COR-L47 (cell line): ENCODE measurements around the gene MGA.
"Not testable (repeated sequence)": the region's sequence is repeated elsewhere in the genome, so short reads cannot be mapped to it uniquely, and the experiment has no call there.

Experiments used
- DNase-seq: peaks from one replicate; lab custom pipeline; 2025; lab: John Stamatoyannopoulos, UW

MGA gene

GRCh38 chr15:41714291-41714690, 54.1 kb downstream of the MGA start:
- no peak for DNase-seq

- DNase-seq: no peak
Observed at GRCh38 chr15:41716864-41717263, 56.7 kb downstream of the MGA start.

GRCh38 chr15:41727143-41727542, 66.9 kb downstream of the MGA start:
- no peak for DNase-seq

- DNase-seq: not testable (repeated sequence)
Observed at GRCh38 chr15:41728061-41728460, 67.9 kb downstream of the MGA start.

GRCh38 chr15:41730543-41730942, 70.3 kb downstream of the MGA start:
- no peak for DNase-seq

- DNase-seq: no peak
Observed at GRCh38 chr15:41732483-41732882, 72.3 kb downstream of the MGA start.

GRCh38 chr15:41734079-41734478, 73.9 kb downstream of the MGA start:
- DNase-seq: no peak

- no peak for DNase-seq
Observed at GRCh38 chr15:41735046-41735445, 74.8 kb downstream of the MGA start.

GRCh38 chr15:41735492-41735891, 75.3 kb downstream of the MGA start:
- not testable (repeated sequence) for DNase-seq

- DNase-seq: no peak
Observed at GRCh38 chr15:41746802-41747201, 86.6 kb downstream of the MGA start.

GRCh38 chr15:41756198-41756597, 96.0 kb downstream of the MGA start:
- no peak for DNase-seq

GRCh38 chr15:41772720-41773331, 112.6 kb downstream of the MGA start:
- DNase-seq: peak; percentile 54

GRCh38 chr15:41773332-41773728, 113.1 kb downstream of the MGA start:
- no peak for DNase-seq

- no peak for DNase-seq
Observed at GRCh38 chr15:41773729-41774061, 113.5 kb downstream of the MGA start.

GRCh38 chr15:41774062-41774881, 114.1 kb downstream of the MGA start, which contains the start of gene MAPKBP1:
TSS of gene MAPKBP1 (plus strand) at chr15:41774484. CDS start at chr15:41775276, 792 bp downstream.
- peak; percentile 94 for DNase-seq

- DNase-seq: no peak
Observed at GRCh38 chr15:41774882-41775417, 114.7 kb downstream of the MGA start.

- no peak for DNase-seq
Observed at GRCh38 chr15:41775651-41776050, 115.4 kb downstream of the MGA start.

GRCh38 chr15:41777421-41777973, 117.3 kb downstream of the MGA start:
- DNase-seq: no peak

- no peak for DNase-seq
Observed at GRCh38 chr15:41778521-41778920, 118.3 kb downstream of the MGA start.

- DNase-seq: no peak
Observed at GRCh38 chr15:41779662-41780157, 119.5 kb downstream of the MGA start.

GRCh38 chr15:41780266-41780665, 120.1 kb downstream of the MGA start:
- DNase-seq: no peak

GRCh38 chr15:41780727-41781126, 120.5 kb downstream of the MGA start:
- no peak for DNase-seq
